Activated T-cell treated with anti-CD3 and anti-CD28 coated beads, Interleukin-2, amount 50 U/mL, for 4 hours (primary cell): ENCODE measurements around the gene SPIB. TPM values are rescaled to one million over a fixed set of nuclear protein-coding genes. Genes with fewer than 3 reads are reported as not detected.
"Not testable (repeated sequence)": the region's sequence is repeated elsewhere in the genome, so short reads cannot be mapped to it uniquely, and the experiment has no call there.

ENCODE experiments used
- ATAC-seq, 2 donors: fragments of 200-7000 bp; cut with Tn5 transposase; one replicate each; pipeline ENCODE4 v1.10.0; 2021
- DNase-seq: peaks from one replicate; pipeline ENCODE4 v3.0.0-alpha.2; 2020
- H3K27me3 Mint-ChIP-seq: one replicate; pipeline ENCODE4 v1.8.0; 2021; ENCODE audit warnings: low read depth, mixed read lengths
- H3K36me3 Mint-ChIP-seq: one replicate; pipeline ENCODE4 v1.8.0; 2022; ENCODE audit warnings: mixed read lengths; ENCODE audit not compliant: insufficient read depth
- H3K4me1 Mint-ChIP-seq: one replicate; pipeline ENCODE4 v1.8.0; 2021; ENCODE audit warnings: low read depth, mixed read lengths
- H3K4me3 Mint-ChIP-seq: one replicate; pipeline ENCODE4 v1.8.0; 2021; ENCODE audit warnings: mild to moderate bottlenecking, moderate library complexity, mixed read lengths
- H3K9me3 Mint-ChIP-seq: one replicate; pipeline ENCODE4 v1.8.0; 2021; ENCODE audit warnings: mixed read lengths
- total RNA-seq, 3 donors: library from RNA; stranded (reverse); gene quantifications; one replicate each; pipeline ENCODE4 v1.2.1, GENCODE V29; 2021

The SPIB gene
- total RNA-seq, 3 donors from 2014 or later, result 1.9 to 6.7 (median 2.1) TPM

- H3K27me3 Mint-ChIP-seq, result peaks cover 43% of the 10 kb centered on the region
- H3K9me3 Mint-ChIP-seq, result no peaks in the 10 kb centered on the region
- H3K36me3 Mint-ChIP-seq, result no peaks in the 10 kb centered on the region
- ATAC-seq, result no peak
- H3K4me3 Mint-ChIP-seq, result no peak overlapping the region
- peaks cover 6% of the 10 kb centered on the region for H3K4me1 Mint-ChIP-seq
- no peak for DNase-seq
Observed at GRCh38 chr19:50457300-50457699, 38.6 kb downstream of the SPIB start.

DNA sequence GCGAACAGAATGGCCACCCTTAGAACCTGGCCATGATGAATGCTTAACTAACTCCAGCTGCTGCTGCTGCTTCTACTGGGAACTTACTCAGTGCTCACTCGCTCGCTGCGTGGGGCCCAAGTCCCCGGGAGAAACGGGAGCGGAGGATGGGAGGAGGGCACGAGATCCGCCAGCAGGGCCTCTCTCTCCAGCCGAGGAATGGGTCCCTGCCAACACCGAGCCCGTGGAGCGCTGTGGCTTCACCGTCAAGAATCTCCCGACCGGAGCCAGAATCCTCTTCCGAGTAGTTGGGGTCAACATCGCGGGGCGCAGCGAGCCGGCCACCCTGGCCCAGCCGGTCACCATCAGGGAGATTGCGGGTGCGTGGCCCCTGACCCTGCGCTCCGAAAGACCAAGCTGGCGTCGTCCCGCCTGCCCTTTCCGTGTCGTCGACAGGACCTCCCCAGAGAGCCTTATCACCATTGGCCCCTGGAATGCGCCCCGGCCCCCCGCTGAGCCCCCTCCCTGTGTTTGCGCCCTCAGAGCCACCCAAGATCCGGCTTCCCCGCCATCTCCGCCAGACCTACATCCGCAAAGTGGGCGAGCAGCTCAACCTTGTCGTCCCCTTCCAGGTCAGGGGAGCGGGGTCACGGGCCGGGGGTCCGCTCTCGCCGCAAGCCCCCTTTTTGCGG, 39.8 kb downstream of the SPIB start:
- Mint-ChIP-seq H3K27me3 (peaks cover 47% of the 10 kb centered on the region), H3K4me1 (peaks cover 6% of the 10 kb centered on the region), H3K36me3 (no peaks in the 10 kb centered on the region), H3K4me3 (no peak overlapping the region), H3K9me3 (no peaks in the 10 kb centered on the region)
- no peak for ATAC-seq
- no peak for DNase-seq

DNA sequence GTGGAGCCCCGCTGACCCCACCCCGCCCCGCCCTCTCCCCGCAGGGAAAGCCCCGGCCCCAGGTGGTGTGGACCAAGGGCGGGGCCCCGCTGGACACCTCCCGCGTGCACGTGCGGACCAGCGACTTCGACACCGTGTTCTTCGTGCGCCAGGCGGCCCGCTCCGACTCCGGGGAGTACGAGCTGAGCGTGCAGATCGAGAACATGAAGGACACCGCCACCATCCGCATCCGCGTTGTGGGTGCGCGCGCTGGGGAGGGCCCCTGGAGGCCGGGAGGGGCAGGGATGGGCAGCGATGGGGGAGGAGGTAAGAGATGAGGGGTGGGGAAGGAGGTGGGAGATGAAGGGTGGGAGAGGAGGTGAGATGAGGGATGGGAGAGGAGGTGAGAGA, 40.3 kb downstream of the SPIB start:
- DNase-seq, result no peak
- ATAC-seq, result no peak
- Mint-ChIP-seq H3K9me3 (no peaks in the 10 kb centered on the region), H3K27me3 (peaks cover 48% of the 10 kb centered on the region), H3K4me3 (no peak overlapping the region), H3K36me3 (no peaks in the 10 kb centered on the region), H3K4me1 (peaks cover 6% of the 10 kb centered on the region)

DNA sequence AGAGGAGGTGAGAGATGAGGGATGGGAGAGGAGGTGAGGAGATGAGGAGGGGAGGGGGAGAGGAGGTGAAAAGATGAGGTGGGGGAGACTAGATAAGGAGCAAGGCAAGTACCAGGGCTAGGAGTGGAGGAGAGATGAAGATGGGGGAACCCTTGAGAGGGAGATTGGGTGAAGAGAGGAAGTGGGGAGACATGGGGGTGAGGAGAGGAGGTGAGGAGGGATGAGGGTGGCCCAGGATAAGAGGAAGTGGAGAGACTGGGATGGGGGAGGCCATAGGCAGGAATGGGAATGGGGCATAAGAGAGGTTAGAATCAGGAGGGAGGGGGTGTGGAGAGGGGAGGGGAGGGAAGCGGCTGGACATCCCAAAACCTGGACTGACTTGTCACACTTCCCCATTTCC, 40.9 kb downstream of the SPIB start:
- peaks cover 48% of the 10 kb centered on the region for H3K27me3 Mint-ChIP-seq
- H3K4me1 Mint-ChIP-seq, result peaks cover 6% of the 10 kb centered on the region
- ATAC-seq, result no peak
- H3K36me3 Mint-ChIP-seq, result no peaks in the 10 kb centered on the region
- no peak overlapping the region for H3K4me3 Mint-ChIP-seq
- no peak for DNase-seq
- H3K9me3 Mint-ChIP-seq, result no peaks in the 10 kb centered on the region

- Mint-ChIP-seq H3K9me3 (no peaks in the 10 kb centered on the region), H3K36me3 (no peaks in the 10 kb centered on the region), H3K27me3 (peaks cover 49% of the 10 kb centered on the region), H3K4me3 (peak overlapping the region; percentile 17), H3K4me1 (peaks cover 6% of the 10 kb centered on the region)
- peak; percentile 70 to 76 for ATAC-seq
- no peak for DNase-seq
Observed at GRCh38 chr19:50460161-50460765, 41.5 kb downstream of the SPIB start.

DNA sequence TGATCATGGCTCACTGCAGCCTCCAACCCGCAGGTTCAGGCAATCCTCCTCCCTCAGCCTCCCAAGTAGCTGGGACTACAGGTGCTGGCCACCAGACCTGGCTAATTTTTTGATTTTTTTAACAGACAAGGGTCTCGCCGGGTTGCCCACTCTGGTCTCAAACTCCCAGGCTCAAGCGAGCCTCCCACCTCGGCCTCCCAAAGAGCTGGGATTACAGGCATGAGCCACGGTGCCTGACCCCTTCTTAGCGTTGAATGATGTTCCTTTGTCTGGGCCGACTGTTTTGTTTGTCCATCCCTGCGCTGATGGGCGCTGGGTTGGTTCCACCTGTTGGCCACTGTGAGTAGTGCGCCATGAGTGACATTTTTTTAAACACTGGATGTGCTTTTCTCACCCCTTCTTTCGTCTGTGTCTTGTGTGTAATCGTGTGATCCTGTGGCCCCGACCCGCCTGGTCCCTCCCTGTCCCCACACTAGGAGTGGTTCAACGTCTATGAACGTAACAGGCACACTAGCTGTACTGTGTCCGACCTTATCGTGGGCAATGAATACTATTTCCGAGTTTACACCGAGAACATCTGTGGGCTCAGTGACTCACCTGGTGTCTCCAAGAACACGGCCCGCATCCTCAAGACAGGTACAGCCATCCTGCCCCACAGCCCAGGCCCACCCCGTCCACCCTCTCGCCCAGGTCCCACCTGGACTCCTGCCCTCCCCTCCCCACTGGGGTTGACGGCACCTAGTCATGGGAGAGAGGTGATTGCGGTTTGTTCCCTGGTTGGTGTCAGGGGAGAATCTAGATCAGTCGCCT, 42.5 kb downstream of the SPIB start:
- Mint-ChIP-seq H3K36me3 (no peaks in the 10 kb centered on the region), H3K4me3 (no peak overlapping the region), H3K9me3 (no peaks in the 10 kb centered on the region), H3K4me1 (peaks cover 6% of the 10 kb centered on the region), H3K27me3 (peaks cover 41% of the 10 kb centered on the region)
- DNase-seq, result peak; percentile 44
- peak; percentile 64 to 65 for ATAC-seq

- Mint-ChIP-seq H3K4me3 (no peak overlapping the region), H3K9me3 (no peaks in the 10 kb centered on the region), H3K36me3 (no peaks in the 10 kb centered on the region), H3K4me1 (peaks cover 6% of the 10 kb centered on the region), H3K27me3 (peaks cover 29% of the 10 kb centered on the region)
- ATAC-seq (no peak), DNase-seq (no peak)
Observed at GRCh38 chr19:50462970-50463369, 44.2 kb downstream of the SPIB start.

DNA sequence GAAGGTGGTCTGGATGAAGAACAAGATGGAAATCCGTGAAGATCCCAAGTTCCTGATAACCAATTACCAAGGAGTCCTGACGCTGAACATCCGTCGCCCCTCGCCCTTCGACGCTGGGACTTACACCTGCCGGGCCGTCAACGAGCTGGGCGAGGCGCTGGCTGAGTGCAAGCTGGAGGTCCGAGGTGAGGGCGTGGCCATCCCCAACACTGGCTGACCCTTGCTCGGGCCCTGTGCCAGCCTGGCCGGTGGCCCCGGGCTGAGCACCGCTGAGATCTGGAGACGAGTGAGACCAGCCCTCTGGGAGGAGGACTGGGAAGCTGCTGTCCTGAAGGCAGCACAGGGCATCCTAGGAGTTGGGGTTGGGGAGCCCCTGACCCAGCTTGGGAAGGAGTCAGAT, 45.6 kb downstream of the SPIB start:
- no peaks in the 10 kb centered on the region for H3K36me3 Mint-ChIP-seq
- H3K27me3 Mint-ChIP-seq, result peaks cover 25% of the 10 kb centered on the region
- DNase-seq, result no peak
- H3K4me1 Mint-ChIP-seq, result peaks cover 6% of the 10 kb centered on the region
- no peaks in the 10 kb centered on the region for H3K9me3 Mint-ChIP-seq
- ATAC-seq, result no peak
- no peak overlapping the region for H3K4me3 Mint-ChIP-seq

DNA sequence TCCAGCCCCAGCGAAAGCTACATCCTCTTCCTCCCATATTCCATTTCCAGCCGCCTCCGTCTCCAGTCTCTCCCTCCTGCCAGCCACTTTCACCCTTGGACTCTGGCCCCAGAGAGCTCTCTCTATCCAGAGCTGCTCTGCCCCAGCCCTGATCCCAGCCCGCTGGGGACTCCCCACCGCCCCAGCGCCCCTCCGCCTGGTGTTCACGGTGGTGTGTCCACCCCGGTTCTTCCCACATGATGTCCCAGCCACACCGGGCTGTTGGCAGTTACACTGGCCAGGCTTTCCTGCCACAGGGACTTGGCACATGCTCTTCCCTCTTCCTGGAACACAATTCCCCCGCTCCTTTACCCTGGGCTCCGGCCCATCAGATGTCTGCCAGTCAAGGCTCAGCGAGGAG, 46.3 kb downstream of the SPIB start:
- peaks cover 4% of the 10 kb centered on the region for H3K4me1 Mint-ChIP-seq
- H3K9me3 Mint-ChIP-seq, result no peaks in the 10 kb centered on the region
- DNase-seq (no peak), ATAC-seq (no peak)
- H3K27me3 Mint-ChIP-seq, result peaks cover 22% of the 10 kb centered on the region
- H3K4me3 Mint-ChIP-seq, result no peak overlapping the region
- no peaks in the 10 kb centered on the region for H3K36me3 Mint-ChIP-seq

DNA sequence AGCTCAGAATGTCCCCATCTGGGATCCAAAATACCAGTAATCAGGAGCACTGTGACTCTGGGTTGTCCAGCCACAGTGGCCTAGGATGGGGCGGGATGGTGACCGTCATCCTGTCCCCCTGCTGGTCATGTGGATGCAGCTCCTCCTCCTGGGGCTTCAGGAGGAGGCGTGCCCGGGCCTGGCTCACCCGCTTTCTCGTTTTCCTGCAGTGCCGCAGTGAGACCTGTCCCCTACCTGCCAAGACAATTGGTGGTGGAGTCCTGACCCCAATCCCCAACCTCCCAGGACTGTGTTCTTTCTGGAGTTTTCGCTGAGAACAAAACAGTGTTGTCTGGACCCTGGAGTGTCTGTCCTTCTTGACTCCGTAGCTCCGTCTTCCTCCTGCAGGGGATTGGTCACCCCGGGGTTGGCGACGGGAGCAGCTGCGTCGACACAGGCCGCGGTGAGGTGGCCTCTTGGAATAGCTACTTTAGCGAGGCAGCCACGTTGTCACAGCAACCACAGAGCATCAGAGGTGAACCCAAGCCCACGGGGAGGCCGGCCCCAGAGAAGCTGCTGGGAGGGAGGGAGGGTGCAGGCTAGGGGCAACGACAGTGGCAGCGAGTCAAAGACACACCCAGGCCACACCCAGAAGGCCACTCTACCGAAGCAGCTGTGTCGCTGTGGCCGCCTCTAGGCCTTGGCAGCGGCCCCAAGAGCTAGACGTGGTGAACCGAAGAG, 47.4 kb downstream of the SPIB start:
- DNase-seq (no peak), ATAC-seq (no peak)
- Mint-ChIP-seq H3K4me3 (no peak overlapping the region), H3K9me3 (no peaks in the 10 kb centered on the region), H3K27me3 (peaks cover 15% of the 10 kb centered on the region), H3K4me1 (no peaks in the 10 kb centered on the region), H3K36me3 (no peaks in the 10 kb centered on the region)

DNA sequence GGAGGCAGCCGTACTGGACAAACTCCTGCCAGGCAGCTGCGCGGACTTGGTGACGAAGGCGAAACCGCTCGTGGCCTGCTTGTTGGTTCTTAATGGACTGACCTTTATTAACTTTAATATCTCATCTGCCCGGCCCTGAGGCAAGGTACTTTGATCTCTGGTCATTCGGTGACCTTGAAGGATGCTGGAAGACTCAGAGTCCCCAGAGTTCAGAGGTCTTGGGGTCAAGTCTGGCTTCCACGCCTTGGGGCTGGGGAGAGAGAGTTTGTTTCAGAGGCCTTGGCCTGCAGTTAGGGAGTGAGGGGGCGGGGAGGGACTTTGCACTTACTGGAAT, 47.9 kb downstream of the SPIB start:
- no peaks in the 10 kb centered on the region for H3K36me3 Mint-ChIP-seq
- no peaks in the 10 kb centered on the region for H3K9me3 Mint-ChIP-seq
- no peak for ATAC-seq
- H3K4me3 Mint-ChIP-seq, result no peak overlapping the region
- H3K27me3 Mint-ChIP-seq, result peaks cover 12% of the 10 kb centered on the region
- no peaks in the 10 kb centered on the region for H3K4me1 Mint-ChIP-seq
- DNase-seq, result no peak

DNA sequence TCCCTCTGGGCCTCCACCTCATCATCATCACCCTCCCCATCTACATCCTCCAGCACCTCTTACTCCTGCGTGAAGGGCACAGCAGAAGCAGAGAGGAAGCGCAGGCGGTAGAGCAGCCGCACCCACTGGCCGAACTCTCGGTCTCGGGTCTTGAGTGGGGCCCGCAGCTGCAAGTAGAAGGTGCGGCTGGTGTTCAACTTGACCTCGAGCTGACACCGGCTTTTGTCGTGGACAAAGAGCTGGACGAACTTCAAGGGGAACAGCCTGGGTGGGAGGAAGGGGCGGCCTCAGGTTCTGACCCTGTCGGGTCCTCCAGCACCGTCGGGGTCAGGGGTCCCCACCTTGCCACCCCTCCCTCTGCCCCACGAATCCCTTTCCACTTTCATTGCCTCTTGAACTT, 48.8 kb downstream of the SPIB start:
- Mint-ChIP-seq H3K4me1 (no peaks in the 10 kb centered on the region), H3K9me3 (no peaks in the 10 kb centered on the region)
- ATAC-seq, result no peak

GRCh38 chr19:50468818-50469217, 50.1 kb downstream of the SPIB start:
- Mint-ChIP-seq H3K27me3 (peaks cover 7% of the 10 kb centered on the region), H3K9me3 (no peaks in the 10 kb centered on the region)
- ATAC-seq, result no peak

More for the DNA sequence above, 48.8 kb downstream of the SPIB start:
- Mint-ChIP-seq H3K27me3 (peaks cover 8% of the 10 kb centered on the region), H3K4me3 (no peak overlapping the region), H3K36me3 (no peaks in the 10 kb centered on the region)
- DNase-seq, result no peak

DNA sequence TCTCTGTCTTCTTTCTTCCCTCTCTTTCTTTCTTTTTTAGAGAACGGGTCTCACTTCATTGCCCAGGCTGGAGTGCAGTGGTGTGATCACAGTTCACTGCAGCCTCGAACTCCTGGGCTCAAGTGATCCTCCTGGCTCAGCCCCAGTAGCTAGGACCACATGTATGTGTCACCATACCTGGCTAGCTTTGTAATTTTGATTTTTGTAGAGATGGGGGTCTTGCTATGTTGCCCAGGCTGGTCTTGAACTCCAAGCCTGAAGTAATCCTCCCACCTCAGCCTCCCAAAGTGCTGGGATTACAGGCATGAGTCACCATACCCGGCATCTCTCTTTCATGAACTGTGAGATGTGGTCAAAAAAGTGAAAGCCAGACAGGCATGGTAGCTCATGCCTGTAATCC, 54.6 kb downstream of the SPIB start:
- DNase-seq, H3K4me3 Mint-ChIP-seq, H3K27me3 Mint-ChIP-seq, ATAC-seq, H3K36me3 Mint-ChIP-seq, H3K9me3 Mint-ChIP-seq: not testable (repeated sequence)
- peaks cover 16% of the 10 kb centered on the region for H3K4me1 Mint-ChIP-seq

More at GRCh38 chr19:50468818-50469217, 50.1 kb downstream of the SPIB start:
- Mint-ChIP-seq H3K36me3 (no peaks in the 10 kb centered on the region), H3K4me3 (no peak overlapping the region), H3K4me1 (no peaks in the 10 kb centered on the region)
- DNase-seq, result no peak
